WTC11 (cell line): Measurements from ENCODE around the gene ABR. TPM values are rescaled to one million over a fixed set of nuclear protein-coding genes. Genes with fewer than 3 reads are reported as not detected.

ENCODE experiments used
- ATAC-seq: fragments of 200-7000 bp; cut with Tn5 transposase; 2 replicates; pipeline ENCODE4 v1.10.0; 2021; ENCODE audit warnings: mild to moderate bottlenecking, moderate library complexity
- CTCF ChIA-PET: fragments of 300-600 bp; sonication (Branson Sonifier 250); formaldehyde crosslinking; loops from one replicate; lab custom pipeline; 2021; ENCODE audit warnings: antibody characterized with exemption; lab: Charles Lee
- POLR2A ChIA-PET: fragments of 350-600 bp; sonication (Branson Sonifier 250); formaldehyde crosslinking; loops from one replicate; lab custom pipeline; 2021; ENCODE audit warnings: antibody characterized with exemption; lab: Charles Lee
- DNase-seq: peaks from one replicate; pipeline ENCODE4 v3.0.0; 2021; ENCODE audit warnings: low spot score
- H3K27ac Mint-ChIP-seq: 2 replicates; pipeline ENCODE4 v1.8.0; 2021; ENCODE audit warnings: mixed read lengths
- H3K27me3 Mint-ChIP-seq: 2 replicates; pipeline ENCODE4 v1.8.0; 2021; ENCODE audit warnings: low read depth, mild to moderate bottlenecking, moderate library complexity, mixed read lengths
- H3K36me3 Mint-ChIP-seq: 2 replicates; pipeline ENCODE4 v1.8.0; 2021; ENCODE audit warnings: mixed read lengths
- H3K4me1 Mint-ChIP-seq: 2 replicates; pipeline ENCODE4 v1.8.0; 2022; ENCODE audit warnings: mixed read lengths
- H3K4me3 Mint-ChIP-seq: 2 replicates; pipeline ENCODE4 v1.8.0; 2021; ENCODE audit warnings: mild to moderate bottlenecking, moderate library complexity, mixed read lengths
- H3K9me3 Mint-ChIP-seq: 2 replicates; pipeline ENCODE4 v1.8.0; 2021; ENCODE audit warnings: mixed read lengths
- ATF2 ChIP-seq: sonication (generic); formaldehyde crosslinking; IDR thresholded peaks from 2 replicates; pipeline ENCODE4 v1.8.1; 2022; ENCODE audit warnings: low read depth, missing genetic modification reagents, borderline replicate concordance
- CREM ChIP-seq: sonication (generic); formaldehyde crosslinking; IDR thresholded peaks from 2 replicates; pipeline ENCODE4 v1.8.1; 2022; ENCODE audit warnings: mild to moderate bottlenecking, missing genetic modification reagents, moderate library complexity
- ERG ChIP-seq: fragments of 250-450 bp; sonication (Bioruptor Pico); IDR thresholded peaks from 2 replicates; pipeline ENCODE4 v1.8.0; 2021; ENCODE audit warnings: mild to moderate bottlenecking
- FOXK1 ChIP-seq: sonication (generic); formaldehyde crosslinking; IDR thresholded peaks from 2 replicates; pipeline ENCODE4 v1.8.0; 2022; ENCODE audit warnings: mild to moderate bottlenecking, moderate library complexity, missing genetic modification reagents
- FOXP1 ChIP-seq: sonication (generic); formaldehyde crosslinking; IDR thresholded peaks from 2 replicates; pipeline ENCODE4 v1.8.0; 2022; ENCODE audit warnings: missing genetic modification reagents, mild to moderate bottlenecking, moderate library complexity, borderline replicate concordance
- GABPB1 ChIP-seq: sonication (generic); formaldehyde crosslinking; IDR thresholded peaks from 2 replicates; pipeline ENCODE4 v1.8.1; 2023; ENCODE audit warnings: mild to moderate bottlenecking, missing genetic modification reagents
- GRHL2 ChIP-seq: fragments of 250-450 bp; sonication (Bioruptor Pico); IDR thresholded peaks from 2 replicates; pipeline ENCODE4 v1.8.0; 2022; ENCODE audit warnings: mild to moderate bottlenecking, moderate library complexity; ENCODE audit not compliant: insufficient replicate concordance, severe bottlenecking
- HMGA2 ChIP-seq: fragments of 250-450 bp; sonication (Bioruptor Pico); IDR thresholded peaks from 2 replicates; pipeline ENCODE4 v1.4.0; 2021; ENCODE audit warnings: mild to moderate bottlenecking, moderate library complexity
- IRF1 ChIP-seq: sonication (generic); formaldehyde crosslinking; IDR thresholded peaks from 2 replicates; pipeline ENCODE4 v1.8.0; 2023; ENCODE audit warnings: missing genetic modification reagents
- MXD4 ChIP-seq: fragments of 250-450 bp; sonication (Bioruptor Pico); IDR thresholded peaks from 2 replicates; pipeline ENCODE4 v1.8.0; 2021; ENCODE audit warnings: mild to moderate bottlenecking, moderate library complexity, borderline replicate concordance
- NR2C2 ChIP-seq: sonication (generic); formaldehyde crosslinking; IDR thresholded peaks from 2 replicates; pipeline ENCODE4 v1.8.0; 2022; ENCODE audit warnings: mild to moderate bottlenecking, missing genetic modification reagents
- SMAD3 ChIP-seq: sonication (generic); formaldehyde crosslinking; IDR thresholded peaks from 2 replicates; pipeline ENCODE4 v1.8.0; 2022; ENCODE audit warnings: missing genetic modification reagents, mild to moderate bottlenecking, borderline replicate concordance
- ZBTB43 ChIP-seq: sonication (generic); formaldehyde crosslinking; IDR thresholded peaks from 2 replicates; pipeline ENCODE4 v1.8.1; 2023; ENCODE audit warnings: mild to moderate bottlenecking, missing genetic modification reagents
- ZNF121 ChIP-seq: sonication (generic); formaldehyde crosslinking; IDR thresholded peaks from 2 replicates; pipeline ENCODE4 v1.8.0; 2023; ENCODE audit warnings: missing genetic modification reagents
- ZNF317 ChIP-seq: sonication (generic); formaldehyde crosslinking; IDR thresholded peaks from 2 replicates; pipeline ENCODE4 v1.8.1; 2023; ENCODE audit warnings: low read depth, mild to moderate bottlenecking, moderate library complexity, missing genetic modification reagents, borderline replicate concordance
- ZNF423 ChIP-seq: fragments of 250-450 bp; sonication (Bioruptor Pico); IDR thresholded peaks from 2 replicates; pipeline ENCODE4 v2.1.2; 2022; ENCODE audit warnings: mild to moderate bottlenecking, moderate library complexity
- total RNA-seq: library from RNA; stranded (reverse); gene quantifications from 3 replicates; pipeline ENCODE4 v1.2.3, GENCODE V29; 2021
- TF ChIP-seq, protein P1 (sequence below): sonication (generic); formaldehyde crosslinking; IDR thresholded peaks from 2 replicates; pipeline ENCODE4 v1.8.1; 2022; ENCODE audit warnings: mild to moderate bottlenecking, moderate library complexity, missing genetic modification reagents
- TF ChIP-seq, protein P2 (sequence below): fragments of 250-450 bp; sonication (Bioruptor Pico); conservative IDR thresholded peaks from 2 replicates; pipeline ENCODE4 v1.9.0; 2021; ENCODE audit warnings: mild to moderate bottlenecking
- TF ChIP-seq, protein P3 (sequence below): sonication (generic); formaldehyde crosslinking; IDR thresholded peaks from 2 replicates; pipeline ENCODE4 v1.8.0; 2023; ENCODE audit warnings: mild to moderate bottlenecking, missing genetic modification reagents

The ABR gene
- total RNA-seq, 1 experiment from 2014 or later = 38.0 TPM

GRCh38 chr17:1025733-1026598 is 153.8 kb downstream of the ABR start:
- H3K4me3 Mint-ChIP-seq = no peak overlapping the region
- no peaks in the 10 kb centered on the region for H3K9me3 Mint-ChIP-seq
- peaks cover 4% of the 10 kb centered on the region for H3K27me3 Mint-ChIP-seq
- POLR2A ChIA-PET = no interaction called here
- H3K27ac Mint-ChIP-seq = peak overlapping the region; percentile 84
- H3K36me3 Mint-ChIP-seq = no peaks in the 10 kb centered on the region
- no peak for TF ChIP-seq CREM
- no peak for TF ChIP-seq ATF2 (CRISPR knock-in tag)
- no peak for TF ChIP-seq ERG
- TF ChIP-seq, protein P1, sequence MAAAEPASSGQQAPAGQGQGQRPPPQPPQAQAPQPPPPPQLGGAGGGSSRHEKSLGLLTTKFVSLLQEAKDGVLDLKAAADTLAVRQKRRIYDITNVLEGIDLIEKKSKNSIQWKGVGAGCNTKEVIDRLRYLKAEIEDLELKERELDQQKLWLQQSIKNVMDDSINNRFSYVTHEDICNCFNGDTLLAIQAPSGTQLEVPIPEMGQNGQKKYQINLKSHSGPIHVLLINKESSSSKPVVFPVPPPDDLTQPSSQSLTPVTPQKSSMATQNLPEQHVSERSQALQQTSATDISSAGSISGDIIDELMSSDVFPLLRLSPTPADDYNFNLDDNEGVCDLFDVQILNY (CRISPR knock-in tag) = no peak
- TF ChIP-seq, all 79 proteins: peak for 0
- ATAC-seq = no peak
- DNase-seq = no peak
- CTCF ChIA-PET = interaction anchor here (1.9 kb wide), 1 partner anchor 30 kb away, joined by 10 read pairs; no protein-coding TSS in a partner anchor
- no peaks in the 10 kb centered on the region for H3K4me1 Mint-ChIP-seq

GRCh38 chr17:1024076-1024475 is 155.7 kb downstream of the ABR start:
- H3K36me3 Mint-ChIP-seq = no peaks in the 10 kb centered on the region
- H3K9me3 Mint-ChIP-seq = no peaks in the 10 kb centered on the region
- H3K4me1 Mint-ChIP-seq = no peaks in the 10 kb centered on the region
- H3K27ac Mint-ChIP-seq = no peak overlapping the region
- ATAC-seq (no peak), DNase-seq (no peak)
- ChIA-PET CTCF (interaction anchor here (1.3 to 3.1 kb wide), 2 partner anchors 32 to 34 kb away, joined by 3 to 14 read pairs; no protein-coding TSS in a partner anchor), POLR2A (no interaction called here)
- H3K4me3 Mint-ChIP-seq = no peak overlapping the region
- H3K27me3 Mint-ChIP-seq = no peaks in the 10 kb centered on the region
- no peak for TF ChIP-seq IRF1
- no peak for TF ChIP-seq NR2C2 (CRISPR knock-in tag)
- TF ChIP-seq GRHL2 = no peak
- no peak for TF ChIP-seq FOXK1
- TF ChIP-seq, protein P1 (CRISPR knock-in tag) = no peak
- no peak for TF ChIP-seq FOXP1
- no peak for TF ChIP-seq ZNF423 (CRISPR knock-in tag)
- TF ChIP-seq, protein P2, sequence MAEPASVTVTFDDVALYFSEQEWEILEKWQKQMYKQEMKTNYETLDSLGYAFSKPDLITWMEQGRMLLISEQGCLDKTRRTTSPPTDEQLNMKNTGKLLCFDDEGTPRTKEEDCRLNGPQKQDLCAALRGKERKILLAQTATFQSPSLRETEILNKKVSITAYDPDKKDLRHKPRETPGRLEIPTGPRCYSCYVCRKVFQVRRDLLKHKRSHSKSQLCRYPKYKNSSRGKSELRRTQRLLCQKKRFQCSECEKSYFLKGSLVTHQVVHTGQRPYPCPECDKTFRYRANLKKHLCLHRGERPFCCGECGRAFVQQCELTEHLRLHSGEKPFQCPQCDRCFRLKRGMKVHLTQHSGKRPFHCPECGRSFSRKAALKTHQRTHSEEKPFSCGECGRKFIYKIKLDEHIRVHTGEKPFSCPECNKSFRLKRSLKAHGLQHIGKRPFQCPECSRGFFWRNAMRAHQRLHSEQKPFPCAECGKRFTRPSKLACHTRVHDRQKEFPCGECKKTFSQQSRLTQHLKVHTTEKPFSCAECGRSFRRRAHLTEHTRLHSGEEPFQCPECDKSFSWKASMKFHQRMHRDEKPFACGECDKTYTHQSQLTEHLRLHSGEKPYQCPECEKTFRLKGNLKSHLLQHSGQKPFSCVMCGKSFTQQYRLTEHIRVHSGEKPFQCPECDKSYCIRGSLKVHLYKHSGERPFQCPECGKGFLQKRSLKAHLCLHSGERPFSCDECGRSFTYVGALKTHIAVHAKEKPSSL = no peak
- no peak for TF ChIP-seq MXD4
- TF ChIP-seq, protein P3, sequence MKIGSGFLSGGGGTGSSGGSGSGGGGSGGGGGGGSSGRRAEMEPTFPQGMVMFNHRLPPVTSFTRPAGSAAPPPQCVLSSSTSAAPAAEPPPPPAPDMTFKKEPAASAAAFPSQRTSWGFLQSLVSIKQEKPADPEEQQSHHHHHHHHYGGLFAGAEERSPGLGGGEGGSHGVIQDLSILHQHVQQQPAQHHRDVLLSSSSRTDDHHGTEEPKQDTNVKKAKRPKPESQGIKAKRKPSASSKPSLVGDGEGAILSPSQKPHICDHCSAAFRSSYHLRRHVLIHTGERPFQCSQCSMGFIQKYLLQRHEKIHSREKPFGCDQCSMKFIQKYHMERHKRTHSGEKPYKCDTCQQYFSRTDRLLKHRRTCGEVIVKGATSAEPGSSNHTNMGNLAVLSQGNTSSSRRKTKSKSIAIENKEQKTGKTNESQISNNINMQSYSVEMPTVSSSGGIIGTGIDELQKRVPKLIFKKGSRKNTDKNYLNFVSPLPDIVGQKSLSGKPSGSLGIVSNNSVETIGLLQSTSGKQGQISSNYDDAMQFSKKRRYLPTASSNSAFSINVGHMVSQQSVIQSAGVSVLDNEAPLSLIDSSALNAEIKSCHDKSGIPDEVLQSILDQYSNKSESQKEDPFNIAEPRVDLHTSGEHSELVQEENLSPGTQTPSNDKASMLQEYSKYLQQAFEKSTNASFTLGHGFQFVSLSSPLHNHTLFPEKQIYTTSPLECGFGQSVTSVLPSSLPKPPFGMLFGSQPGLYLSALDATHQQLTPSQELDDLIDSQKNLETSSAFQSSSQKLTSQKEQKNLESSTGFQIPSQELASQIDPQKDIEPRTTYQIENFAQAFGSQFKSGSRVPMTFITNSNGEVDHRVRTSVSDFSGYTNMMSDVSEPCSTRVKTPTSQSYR (CRISPR knock-in tag) = no peak
- TF ChIP-seq ATF2 (CRISPR knock-in tag) = no peak
- TF ChIP-seq ZBTB43 = no peak
- TF ChIP-seq ZNF121 (CRISPR knock-in tag) = no peak
- TF ChIP-seq GABPB1 (CRISPR knock-in tag) = no peak
- no peak for TF ChIP-seq HMGA2 (CRISPR knock-in tag)
- no peak for TF ChIP-seq SMAD3 (CRISPR knock-in tag)
- TF ChIP-seq ZNF317 (CRISPR knock-in tag) = no peak
